ENCODE data around the gene PLA2G7.
"Not testable (repeated sequence)": the region's sequence is repeated elsewhere in the genome, so short reads cannot be mapped to it uniquely, and the experiment has no call there.

GRCh38 chr6:46744159-46744725, 9.1 kb upstream of the PLA2G7 start:
- TF ChIP-seq EZH2 (IDR thresholded peaks at IDR 0.05; ENCODE audit: borderline replicate concordance, low read depth, low read length, severe bottlenecking); POLR2AphosphoS5 (IDR thresholded peaks at IDR 0.05; ENCODE audit: insufficient read depth, low read depth, low read length); POLR2A (IDR thresholded peaks at IDR 0.05; ENCODE audit: low read depth, low read length); MAX (IDR thresholded peaks at IDR 0.05; ENCODE audit: insufficient read depth, insufficient read length); CTCF (IDR thresholded peaks at IDR 0.05; ENCODE audit: extremely low read depth in 1 of 2, insufficient read depth in 1 of 2, low read depth in 1 of 2, low read length in 2 of 2); GATA2 (IDR thresholded peaks at IDR 0.05; ENCODE audit: insufficient read depth, insufficient read length, low read depth, low read length): not testable (repeated sequence)

All from endothelial cell of umbilical vein (primary cell).